Skeletal muscle tissue (tissue), 4 donors: Measurements from ENCODE around the gene WDR48. TPM values are rescaled to one million over a fixed set of nuclear protein-coding genes. Genes with fewer than 3 reads are reported as not detected.

Experiments
- H3K27ac ChIP-seq: one replicate; pipeline ENCODE4 v1.7.0; 2013; ENCODE audit warnings: mild to moderate bottlenecking, low read depth, low read length, inconsistent platforms
- H3K27me3 ChIP-seq, 3 donors: one replicate each; pipeline ENCODE4 v1.7.0; 2013; ENCODE audit warnings: low read length in 3 of 3; ENCODE audit not compliant: control insufficient read depth in 3 of 3, insufficient read depth in 3 of 3
- H3K36me3 ChIP-seq, 3 donors: one replicate each; pipeline ENCODE4 v1.7.0; 2013; ENCODE audit warnings: low read length in 3 of 3; ENCODE audit not compliant: control insufficient read depth in 3 of 3, insufficient read depth in 3 of 3
- H3K4me1 ChIP-seq, 3 donors: one replicate each; pipeline ENCODE4 v1.7.0; 2013; ENCODE audit warnings: low read length in 3 of 3, mild to moderate bottlenecking in 3 of 3; ENCODE audit not compliant: control insufficient read depth in 3 of 3, insufficient read depth in 3 of 3
- H3K4me3 ChIP-seq, 3 donors: one replicate each; pipeline ENCODE4 v1.7.0; 2013; ENCODE audit warnings: low read length in 3 of 3
- H3K9ac ChIP-seq, 3 donors: one replicate each; pipeline ENCODE4 v1.7.0; 2013; ENCODE audit warnings: low read length in 3 of 3, mild to moderate bottlenecking in 3 of 3, moderate library complexity in 2 of 3, low read depth in 1 of 3
- H3K9me3 ChIP-seq, 3 donors: one replicate each; pipeline ENCODE4 v1.7.0; 2013; ENCODE audit warnings: low read length in 3 of 3; ENCODE audit not compliant: control insufficient read depth in 3 of 3
- total RNA-seq: library from RNA; depleted of rRNA; stranded (reverse); fragments of >200 nt; gene quantifications from one replicate; pipeline ENCODE4 v1.2.3, GENCODE V29; 2014
- donor health status: Osteomylitis.

Gene WDR48
- total RNA-seq, 1 donor from 2014 or later: 39.1 TPM

- Histone ChIP-seq H3K4me3 (peak overlapping the region; percentile 49 to 88 (median 87)), H3K27me3 (no peaks in the 10 kb centered on the region), H3K4me1 (peaks cover 41 to 66% (median 48%) of the 10 kb centered on the region in 3 donors), H3K9me3 (no peaks in the 10 kb centered on the region), H3K27ac (peak overlapping the region; percentile 95), H3K9ac (no peak overlapping the region), H3K36me3 (peaks cover 2 to 8% (median 5%) of the 10 kb centered on the region in 3 donors)
Observed at GRCh38 chr3:39104961-39105686, 53.3 kb downstream of the WDR48 start.

- H3K4me1 ChIP-seq: peaks cover 41 to 66% (median 48%) of the 10 kb centered on the region in 3 donors
- H3K4me3 ChIP-seq: peak overlapping the region; percentile 49 to 88 (median 87)
- no peaks in the 10 kb centered on the region for H3K9me3 ChIP-seq
- no peaks in the 10 kb centered on the region for H3K27me3 ChIP-seq
- H3K27ac ChIP-seq: peak overlapping the region; percentile 95
- H3K9ac ChIP-seq: peak overlapping the region in 2 of 3 donors; percentile 85 to 94
- H3K36me3 ChIP-seq: peaks cover 0 to 7% (median 4%) of the 10 kb centered on the region in 3 donors
Observed at GRCh38 chr3:39105687-39106063, 53.9 kb downstream of the WDR48 start.

GRCh38 chr3:39106281-39106811 lies 54.5 kb downstream of the WDR48 start:
- peak overlapping the region; percentile 95 for H3K27ac ChIP-seq
- no peaks in the 10 kb centered on the region for H3K27me3 ChIP-seq
- peak overlapping the region; percentile 85 to 94 (median 88) for H3K9ac ChIP-seq
- H3K36me3 ChIP-seq: peaks cover 0 to 3% (median 0%) of the 10 kb centered on the region in 3 donors
- H3K4me1 ChIP-seq: peaks cover 40 to 64% (median 46%) of the 10 kb centered on the region in 3 donors
- no peaks in the 10 kb centered on the region for H3K9me3 ChIP-seq
- H3K4me3 ChIP-seq: peak overlapping the region; percentile 87 to 92 (median 88)

GRCh38 chr3:39106851-39107387 lies 55.1 kb downstream of the WDR48 start:
- no peaks in the 10 kb centered on the region for H3K27me3 ChIP-seq
- H3K4me3 ChIP-seq: peak overlapping the region; percentile 87 to 92 (median 88)
- peaks cover 0 to 3% (median 0%) of the 10 kb centered on the region in 3 donors for H3K36me3 ChIP-seq
- H3K9me3 ChIP-seq: no peaks in the 10 kb centered on the region
- peak overlapping the region; percentile 85 to 94 (median 88) for H3K9ac ChIP-seq
- peaks cover 37 to 58% (median 44%) of the 10 kb centered on the region in 3 donors for H3K4me1 ChIP-seq
- peak overlapping the region; percentile 95 for H3K27ac ChIP-seq

- no peaks in the 10 kb centered on the region for H3K36me3 ChIP-seq
- no peaks in the 10 kb centered on the region for H3K27me3 ChIP-seq
- H3K4me1 ChIP-seq: peaks cover 37 to 55% (median 44%) of the 10 kb centered on the region in 3 donors
- H3K9me3 ChIP-seq: no peaks in the 10 kb centered on the region
- H3K9ac ChIP-seq: peak within 1 kb of the TSS; percentile 85 to 94 (median 88)
- H3K4me3 ChIP-seq: peak within 1 kb of the TSS; percentile 87 to 92 (median 88)
- peak within 1 kb of the TSS; percentile 95 for H3K27ac ChIP-seq
Observed at GRCh38 chr3:39107388-39108199, 55.8 kb downstream of the WDR48 start, which contains the start of the genes GORASP1 and TTC21A. GORASP1 (minus strand) TSS chr3:39107627; CDS start chr3:39107541, 86 bp downstream. TTC21A (plus strand) TSS chr3:39107680; CDS start chr3:39107838, 158 bp downstream.

- Histone ChIP-seq H3K36me3 (no peaks in the 10 kb centered on the region), H3K9ac (peak overlapping the region; percentile 85 to 94 (median 88)), H3K9me3 (no peaks in the 10 kb centered on the region), H3K4me3 (peak overlapping the region; percentile 87 to 92 (median 88)), H3K27ac (peak overlapping the region; percentile 95), H3K4me1 (peaks cover 37 to 48% (median 43%) of the 10 kb centered on the region in 3 donors), H3K27me3 (no peaks in the 10 kb centered on the region)
Observed at GRCh38 chr3:39108200-39108710, 56.4 kb downstream of the WDR48 start.

- Histone ChIP-seq H3K4me1 (peaks cover 33 to 40% (median 35%) of the 10 kb centered on the region in 3 donors), H3K36me3 (no peaks in the 10 kb centered on the region), H3K27ac (no peak overlapping the region), H3K4me3 (no peak overlapping the region), H3K27me3 (no peaks in the 10 kb centered on the region), H3K9me3 (no peaks in the 10 kb centered on the region), H3K9ac (peak overlapping the region in 1 of 3 donors; percentile 33)
Observed at GRCh38 chr3:39109086-39109485, 57.3 kb downstream of the WDR48 start.

GRCh38 chr3:39110041-39110639 lies 58.3 kb downstream of the WDR48 start:
- Histone ChIP-seq H3K4me3 (no peak overlapping the region), H3K27me3 (no peaks in the 10 kb centered on the region), H3K9ac (no peak overlapping the region), H3K9me3 (no peaks in the 10 kb centered on the region), H3K27ac (no peak overlapping the region), H3K4me1 (peaks cover 24 to 29% (median 24%) of the 10 kb centered on the region in 3 donors), H3K36me3 (no peaks in the 10 kb centered on the region)

- H3K27ac ChIP-seq: no peak overlapping the region
- no peaks in the 10 kb centered on the region for H3K9me3 ChIP-seq
- H3K27me3 ChIP-seq: no peaks in the 10 kb centered on the region
- H3K4me3 ChIP-seq: no peak overlapping the region
- peaks cover 7 to 11% (median 8%) of the 10 kb centered on the region in 3 donors for H3K4me1 ChIP-seq
- H3K36me3 ChIP-seq: no peaks in the 10 kb centered on the region
- no peak overlapping the region for H3K9ac ChIP-seq
Observed at GRCh38 chr3:39112113-39112512, 60.3 kb downstream of the WDR48 start.
